Measurements from ENCODE around the gene PTPN14. TPM values are rescaled to one million over a fixed set of nuclear protein-coding genes. Genes with fewer than 3 reads are reported as not detected.

Gene PTPN14
- total RNA-seq, 1 experiment from 2014 or later, result 88.4 TPM

GRCh38 chr1:214404571-214405213 is 146.7 kb downstream of the PTPN14 start:
- Mint-ChIP-seq H3K4me1 (peaks cover 47% of the 10 kb centered on the region), H3K36me3 (peaks cover 18% of the 10 kb centered on the region), H3K27me3 (ENCODE audit: low read depth) (no peaks in the 10 kb centered on the region), H3K4me3 (no peak overlapping the region), H3K27ac (peak overlapping the region; percentile 93), H3K9me3 (no peaks in the 10 kb centered on the region)
- CTCF ChIA-PET, result interaction anchor here (0.9 to 2.9 kb wide), 5 partner anchors 16 to 73 kb away, joined by 3 to 7 read pairs (median 5); no protein-coding TSS in a partner anchor
- POLR2A ChIA-PET, result interaction anchor here (1.2 to 2.3 kb wide), 3 partner anchors 9 to 148 kb away, joined by 3 to 8 read pairs (median 5); partner anchors contain the start of gene PTPN14
- peak; percentile 83 for ATAC-seq
- DNase-seq (ENCODE audit: low spot score), result peak; percentile 42
- TF ChIP-seq ZNF532 (CRISPR knock-in tag; IDR thresholded peaks at IDR 0.05; ENCODE audit: borderline replicate concordance) (peak; percentile 56; the same call in 1 of the 2 replicates), EMX1 (CRISPR knock-in tag; IDR thresholded peaks at IDR 0.05) (no peak), TCF7 (CRISPR knock-in tag; IDR thresholded peaks at IDR 0.05; ENCODE audit: low read depth) (no peak), OVOL2 (CRISPR knock-in tag; IDR thresholded peaks at IDR 0.05; ENCODE audit: borderline replicate concordance) (no peak), ERG (CRISPR knock-in tag; IDR thresholded peaks at IDR 0.05) (no peak), MYBL2 (CRISPR knock-in tag; IDR thresholded peaks at IDR 0.05) (no peak), NFE2L1 (CRISPR knock-in tag; IDR thresholded peaks at IDR 0.05) (peak; percentile 78), ZSCAN18 (CRISPR knock-in tag; IDR thresholded peaks at IDR 0.05) (no peak), ZMAT4 (CRISPR knock-in tag; IDR thresholded peaks at IDR 0.05) (no peak), MAX (CRISPR knock-in tag; IDR thresholded peaks at IDR 0.05) (no peak)

- no peak for ATAC-seq
- peaks cover 51% of the 10 kb centered on the region for H3K4me1 Mint-ChIP-seq
These were observed 147.2 kb downstream of the PTPN14 start for GRCh38 chr1:214404154-214404553.

More at GRCh38 chr1:214404154-214404553, 147.2 kb downstream of the PTPN14 start:
- Mint-ChIP-seq H3K27ac (peak overlapping the region; percentile 93), H3K36me3 (peaks cover 23% of the 10 kb centered on the region), H3K4me3 (no peak overlapping the region), H3K9me3 (no peaks in the 10 kb centered on the region), H3K27me3 (ENCODE audit: low read depth) (no peaks in the 10 kb centered on the region)
- TF ChIP-seq E2F5 (CRISPR knock-in tag; IDR thresholded peaks at IDR 0.05) (no peak), ZNF263 (CRISPR knock-in tag; IDR thresholded peaks at IDR 0.05; ENCODE audit: low read depth) (no peak)
- ChIA-PET CTCF (interaction anchor here (1.0 to 2.9 kb wide), 5 partner anchors 15 to 72 kb away, joined by 3 to 7 read pairs (median 5); no protein-coding TSS in a partner anchor), POLR2A (interaction anchor here (1.2 to 2.3 kb wide), 3 partner anchors 9 to 149 kb away, joined by 3 to 8 read pairs (median 5); partner anchors contain the start of gene PTPN14)
- DNase-seq (ENCODE audit: low spot score), result no peak
